Mucosa of gallbladder (tissue), 1 donor: ENCODE results near the gene VPS36. TPM values are rescaled to one million over a fixed set of nuclear protein-coding genes. Genes with fewer than 3 reads are reported as not detected.
"Not testable (repeated sequence)": the region's sequence is repeated elsewhere in the genome, so short reads cannot be mapped to it uniquely, and the experiment has no call there.

Experiments used
- DNase-seq: peaks from one replicate; pipeline ENCODE4 v3.0.0-alpha.2; 2020; ENCODE audit warnings: low spot score
- total RNA-seq: library from RNA; stranded (reverse); gene quantifications from one replicate; pipeline ENCODE4 v1.2.1, GENCODE V29; 2021
- donor health status: DM: no; HTN: no; CAD: no.

VPS36 gene
- total RNA-seq, 1 donor from 2014 or later: 41.6 TPM

DNA sequence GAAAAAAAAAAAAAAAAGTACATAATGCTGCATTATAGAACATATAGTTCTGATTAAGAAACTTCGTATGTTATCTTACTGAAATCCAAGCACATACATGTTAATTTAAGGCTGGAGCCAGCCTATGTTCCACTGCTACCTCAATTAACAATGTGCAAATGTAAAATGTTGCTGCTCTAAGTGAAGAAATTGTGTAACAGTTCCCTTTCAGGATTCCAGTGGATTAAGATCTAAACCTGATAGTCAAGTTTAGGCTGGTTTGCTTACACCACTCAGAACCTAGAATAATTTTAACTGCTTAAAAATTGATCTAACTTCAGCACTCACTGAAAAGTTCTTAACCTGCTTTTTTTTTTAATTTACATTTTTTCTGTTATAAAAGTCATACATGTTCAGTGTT, 4.2 kb downstream of the VPS36 start:
- no peak for DNase-seq

DNA sequence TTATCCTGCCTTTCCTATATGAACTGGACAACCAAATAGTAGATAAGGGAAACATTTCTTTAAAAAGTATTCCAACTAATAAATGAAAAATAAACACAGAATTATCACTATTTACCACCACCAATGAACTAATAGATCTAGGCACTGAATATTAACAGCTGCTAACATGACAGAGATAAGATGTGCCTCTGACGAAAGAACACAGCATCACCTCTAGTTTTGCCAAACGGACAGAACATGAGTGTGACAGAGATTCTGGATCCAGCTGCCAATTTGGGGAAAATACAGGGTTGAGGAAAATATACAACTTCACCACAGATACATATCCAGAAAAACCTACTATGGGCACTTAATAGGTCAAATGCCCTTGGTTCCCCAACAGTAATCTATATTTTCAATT, 18.0 kb downstream of the VPS36 start:
- no peak for DNase-seq

DNA sequence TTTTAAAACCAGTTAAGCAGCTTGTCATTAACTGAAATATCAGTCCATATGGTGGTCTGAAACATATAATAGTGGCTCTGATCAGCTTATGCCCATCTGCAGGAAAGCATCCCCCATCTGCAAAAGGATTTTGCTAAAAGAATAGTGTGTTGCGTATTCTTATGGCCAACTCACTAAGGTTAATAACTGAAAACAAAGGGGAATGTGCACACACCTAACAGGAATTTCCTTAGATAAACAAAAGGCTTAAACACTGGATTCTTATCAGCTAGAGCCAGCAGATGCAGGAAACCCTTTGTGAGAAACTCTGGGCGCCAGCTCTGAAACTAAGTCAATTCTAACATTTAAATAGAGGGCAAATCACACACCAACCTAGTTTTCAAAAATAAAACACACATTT, 22.1 kb downstream of the VPS36 start:
- DNase-seq: no peak

DNA sequence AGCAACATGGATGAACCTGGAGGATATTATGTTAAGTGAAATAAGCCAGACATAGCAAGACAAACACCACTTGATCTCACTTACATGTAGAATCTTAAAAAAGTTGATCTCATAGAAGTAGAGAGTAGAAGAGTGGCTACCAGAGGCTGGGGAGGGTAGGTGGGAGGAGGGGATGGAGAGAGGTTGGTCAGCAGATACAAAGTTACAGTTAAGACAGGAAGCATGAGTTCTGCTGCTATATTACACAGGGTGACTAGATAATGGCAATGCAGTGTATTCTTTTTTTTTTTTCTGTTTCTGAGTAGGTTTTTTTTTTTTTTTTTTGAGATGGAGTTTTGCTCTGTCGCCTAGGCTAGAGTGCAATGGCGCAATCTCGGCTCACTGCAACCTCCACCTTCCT, 29.2 kb downstream of the VPS36 start:
- DNase-seq: no peak

DNA sequence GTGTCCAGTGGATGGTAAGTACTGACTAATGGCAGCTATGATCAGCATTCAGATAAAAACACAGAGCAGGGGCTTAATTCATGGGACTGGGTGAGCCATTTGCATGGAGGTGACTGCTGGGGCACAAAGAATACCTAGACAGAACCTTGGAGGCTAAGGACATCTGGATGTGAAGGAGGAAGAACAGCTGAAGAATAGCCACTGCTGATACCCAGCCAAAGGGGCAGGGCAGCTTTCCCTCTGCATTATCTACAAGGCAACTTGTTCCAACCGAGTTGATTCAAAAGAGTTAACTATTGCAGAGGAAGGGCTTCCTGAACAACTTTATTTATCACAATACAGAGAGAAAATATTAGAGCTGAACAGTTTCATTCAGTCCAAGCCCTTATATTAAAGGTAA, 31.4 kb downstream of the VPS36 start:
- no peak for DNase-seq

DNA sequence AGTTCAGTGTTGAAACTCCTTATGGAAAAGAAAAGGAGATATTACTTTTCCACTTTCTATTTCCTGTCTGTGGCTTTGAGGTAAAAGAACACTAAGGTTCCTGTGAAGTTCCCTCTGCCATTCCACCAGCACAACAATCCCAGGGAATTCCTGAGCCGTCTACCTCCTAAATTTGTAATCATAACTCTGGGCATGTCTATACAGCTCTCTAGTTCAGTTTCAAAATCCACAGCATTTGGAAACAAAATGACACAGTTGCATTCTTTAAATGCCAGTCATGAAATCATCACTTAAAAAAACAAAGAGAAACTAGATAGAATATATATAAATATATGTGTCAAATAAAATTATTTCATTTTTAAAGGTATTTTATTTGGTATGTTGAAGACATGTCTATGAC, 35.5 kb downstream of the VPS36 start:
- DNase-seq: no peak

DNA sequence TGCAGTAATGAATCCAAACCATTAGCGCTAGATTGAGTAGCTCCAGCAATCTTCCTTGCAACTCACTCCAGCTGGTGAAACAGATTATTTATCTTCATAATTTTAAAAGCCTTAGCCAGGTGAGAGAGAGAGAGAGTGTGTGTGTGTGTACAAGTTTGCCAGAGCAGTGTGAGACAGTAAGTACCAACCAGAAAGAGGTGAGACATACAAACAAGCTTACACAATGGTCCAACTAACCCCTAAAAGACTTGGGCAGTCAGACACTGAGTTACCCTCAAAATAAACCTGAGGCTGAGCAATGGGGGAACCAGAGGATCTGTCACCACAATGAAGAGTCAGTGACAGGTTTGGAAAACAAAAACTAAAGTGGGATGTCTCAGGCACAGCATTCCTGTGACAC, 36.4 kb downstream of the VPS36 start:
- no peak for DNase-seq

DNA sequence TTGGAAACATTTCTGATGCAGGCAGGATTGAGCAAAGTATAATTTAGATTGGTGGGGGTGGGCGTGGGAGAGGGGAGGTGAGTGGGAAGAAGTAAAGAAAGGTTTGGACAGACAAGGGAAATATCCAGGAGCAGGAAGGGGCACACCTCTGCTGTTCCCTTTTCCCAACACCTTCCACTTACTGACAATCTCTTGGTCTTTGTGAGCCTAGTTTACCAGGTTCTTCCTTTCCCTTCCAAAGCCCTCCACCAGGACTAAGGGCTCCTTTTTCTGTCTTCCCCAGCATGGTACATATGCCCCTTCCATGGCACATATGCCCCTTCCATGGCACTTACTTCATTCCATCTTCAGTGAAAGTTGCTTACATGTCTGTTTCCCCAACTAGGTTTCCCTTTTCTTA, 38.3 kb downstream of the VPS36 start:
- no peak for DNase-seq

DNA sequence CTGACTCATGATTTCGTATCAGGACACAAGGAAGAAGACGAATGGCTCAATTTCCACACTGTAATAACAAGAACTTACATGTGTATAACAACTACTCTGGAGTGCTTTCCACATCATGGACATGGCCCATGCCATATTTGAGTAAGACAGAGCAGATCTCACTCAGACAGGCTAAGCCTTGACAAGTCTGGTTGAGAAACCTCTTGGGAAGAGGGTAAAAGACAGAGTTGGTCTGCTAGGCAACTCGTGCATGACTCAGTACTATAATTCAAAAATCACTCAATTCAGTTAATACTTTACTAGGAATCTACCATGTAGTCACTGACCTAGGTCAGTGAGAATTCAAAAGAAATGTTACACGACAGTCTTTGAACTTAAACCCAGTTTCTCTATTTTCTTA, 38.8 kb downstream of the VPS36 start:
- no peak for DNase-seq

DNA sequence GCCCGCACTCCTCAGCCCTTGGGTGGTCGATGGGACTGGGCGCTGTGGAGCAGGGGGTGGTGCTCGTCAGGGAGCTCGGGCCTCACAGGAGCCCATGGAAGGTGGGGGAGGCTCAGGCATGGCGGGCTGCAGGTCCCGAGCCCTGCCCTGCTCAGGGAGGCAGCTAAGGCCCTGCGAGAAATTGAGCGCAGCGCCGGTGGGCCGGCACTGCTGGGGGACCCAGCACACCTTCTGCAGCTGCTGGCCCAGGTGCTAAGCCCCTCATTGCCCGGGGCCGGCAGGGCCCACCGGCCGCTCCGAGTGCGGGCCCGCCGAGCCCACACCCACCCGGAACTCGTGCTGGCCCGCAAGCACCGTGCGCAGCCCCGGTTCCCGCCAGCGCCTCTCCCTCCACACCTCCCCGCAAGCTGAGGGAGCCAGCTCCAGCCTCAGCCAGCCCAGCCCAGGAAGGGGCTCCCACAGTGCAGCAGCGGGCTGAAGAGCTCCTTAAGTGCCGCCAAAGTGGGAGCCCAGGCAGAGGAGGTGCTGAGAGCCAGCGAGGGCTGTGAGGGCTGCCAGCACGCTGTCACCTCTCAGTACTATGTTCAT, 42.3 kb downstream of the VPS36 start:
- DNase-seq: not testable (repeated sequence)

DNA sequence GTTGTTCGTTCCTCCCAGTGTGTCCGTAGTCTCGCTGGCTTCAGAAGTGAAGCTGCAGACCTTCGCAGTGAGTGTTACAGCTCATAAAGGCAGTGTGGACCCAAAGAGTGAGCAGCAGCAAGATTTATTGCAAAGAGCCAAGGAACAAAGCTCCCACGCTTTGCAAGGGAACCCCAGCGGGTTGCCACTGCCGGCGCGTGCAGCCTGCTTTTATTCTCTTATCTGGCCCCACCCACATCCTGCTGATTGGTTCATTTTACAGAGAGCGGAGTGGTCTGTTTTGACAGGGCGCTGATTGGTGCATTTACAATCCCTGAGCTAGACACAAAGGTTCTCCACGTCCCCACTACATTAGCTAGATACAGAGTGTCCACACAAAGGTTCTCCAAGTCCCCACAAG, 43.0 kb downstream of the VPS36 start:
- not testable (repeated sequence) for DNase-seq

DNA sequence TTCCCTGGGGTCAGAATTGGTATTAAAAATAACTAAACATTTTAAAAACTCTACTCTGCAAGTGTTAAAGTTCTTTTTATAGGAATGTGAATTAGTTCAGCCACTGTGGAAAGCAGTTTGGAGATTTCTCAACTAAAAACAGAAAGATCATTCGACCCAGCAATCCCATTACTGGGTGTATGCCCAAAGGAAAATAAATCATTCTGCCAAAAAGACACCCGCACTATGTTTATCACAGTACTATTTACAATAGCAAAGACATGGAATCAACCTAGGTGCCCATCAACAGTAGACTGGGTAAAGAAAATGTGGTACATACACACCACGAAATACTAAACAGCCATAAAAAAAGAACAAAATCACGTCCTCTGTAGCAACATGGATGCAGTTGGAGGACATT, 43.8 kb downstream of the VPS36 start:
- DNase-seq: no peak

DNA sequence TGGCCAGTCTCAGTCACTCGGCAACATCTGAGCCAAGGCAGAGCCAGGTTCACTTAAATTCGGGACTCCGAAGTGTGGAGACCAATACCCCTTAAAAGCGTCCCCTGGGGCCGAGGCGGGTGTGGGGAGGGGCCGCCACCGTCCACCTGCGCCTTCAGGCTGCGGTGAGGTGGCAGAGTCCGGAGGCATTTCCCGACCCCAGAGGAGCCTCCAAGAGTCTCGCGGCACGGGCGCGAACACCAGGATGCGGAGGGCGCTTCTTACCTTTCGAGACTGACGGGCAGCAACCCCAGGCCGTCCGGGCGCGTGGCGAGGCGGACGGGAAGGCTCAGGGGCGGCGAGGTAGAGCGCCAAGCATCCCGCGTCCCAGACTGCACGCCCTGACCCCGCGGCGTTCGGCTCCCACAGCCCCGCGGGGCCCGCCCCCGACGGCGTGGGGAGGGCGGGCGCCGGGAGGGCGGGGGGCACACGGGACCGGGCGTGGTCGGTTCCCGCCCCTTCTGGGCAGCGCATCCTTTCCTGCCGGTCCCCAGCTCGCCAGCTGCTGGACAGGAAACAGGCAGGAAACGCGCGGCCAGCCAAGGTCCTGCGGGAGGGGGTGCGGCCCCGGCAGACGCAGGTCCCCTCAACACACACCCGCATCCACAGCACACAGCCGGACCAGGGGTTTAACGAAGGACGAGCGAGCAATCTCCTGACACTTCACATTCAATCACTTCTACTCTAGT, 44.5 kb downstream of the VPS36 start, which contains the start of gene THSD1:
Gene THSD1, minus strand, starts transcription at position 406 of the 728 bp plus-strand sequence. CDS start 3,572 bp downstream, outside the sequence.
- peak; percentile 11 for DNase-seq

DNA sequence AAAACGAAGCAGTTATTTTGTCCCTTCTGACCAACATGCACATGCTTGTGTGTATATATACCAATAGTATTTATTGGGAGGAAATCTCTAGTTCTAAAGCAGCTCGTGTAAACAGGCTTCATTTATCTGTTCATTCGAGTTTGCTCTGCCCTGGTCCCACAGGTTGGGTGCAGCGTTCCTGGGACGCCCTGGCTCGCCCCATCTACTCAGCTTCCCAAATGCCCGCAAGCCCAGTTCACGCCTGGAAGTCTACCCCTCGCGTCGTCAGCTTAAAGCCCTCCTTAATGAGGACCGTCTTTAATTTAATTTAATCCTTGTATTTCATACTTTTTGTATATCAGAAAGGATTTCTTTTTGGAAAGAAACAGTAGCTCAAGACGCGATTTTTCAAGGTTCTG, 45.1 kb downstream of the VPS36 start:
- no peak for DNase-seq

DNA sequence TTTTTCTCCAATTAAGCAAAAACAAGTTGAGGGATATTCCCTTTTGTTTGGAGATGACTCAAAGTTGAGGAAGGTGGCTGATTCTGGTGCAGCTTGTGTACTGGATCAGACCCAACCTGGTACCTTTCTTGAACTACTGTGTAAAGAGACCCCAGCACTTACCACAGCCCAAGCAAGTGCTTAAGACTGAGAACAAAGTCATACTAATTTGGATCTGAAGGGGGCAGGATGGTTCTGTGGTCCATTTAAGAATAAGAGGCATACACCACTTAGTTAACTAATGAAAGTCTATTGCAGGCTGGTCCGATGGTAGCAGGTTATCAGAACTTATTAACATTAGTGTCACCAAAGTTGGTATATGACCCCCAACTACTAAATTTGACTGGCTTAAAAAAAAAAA, 50.7 kb downstream of the VPS36 start:
- DNase-seq: no peak

DNA sequence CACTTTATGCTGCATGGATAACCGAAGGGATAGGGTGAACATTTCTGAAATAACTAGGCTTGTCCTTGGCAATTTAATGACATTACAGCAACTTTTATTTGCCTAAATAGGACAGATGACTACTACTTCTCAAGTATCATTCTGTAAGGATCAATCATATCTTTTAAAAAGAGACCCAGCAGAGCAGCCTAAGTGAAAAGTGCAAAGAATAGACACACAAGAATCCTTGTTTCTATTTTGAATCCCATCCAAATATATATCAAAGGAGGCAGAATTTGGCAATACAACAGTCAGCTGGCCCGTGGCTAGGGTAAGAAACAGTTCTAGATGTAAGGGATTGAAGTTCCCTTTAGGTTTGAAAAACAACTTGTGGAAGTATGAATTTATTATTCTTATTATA, 51.4 kb downstream of the VPS36 start:
- no peak for DNase-seq

DNA sequence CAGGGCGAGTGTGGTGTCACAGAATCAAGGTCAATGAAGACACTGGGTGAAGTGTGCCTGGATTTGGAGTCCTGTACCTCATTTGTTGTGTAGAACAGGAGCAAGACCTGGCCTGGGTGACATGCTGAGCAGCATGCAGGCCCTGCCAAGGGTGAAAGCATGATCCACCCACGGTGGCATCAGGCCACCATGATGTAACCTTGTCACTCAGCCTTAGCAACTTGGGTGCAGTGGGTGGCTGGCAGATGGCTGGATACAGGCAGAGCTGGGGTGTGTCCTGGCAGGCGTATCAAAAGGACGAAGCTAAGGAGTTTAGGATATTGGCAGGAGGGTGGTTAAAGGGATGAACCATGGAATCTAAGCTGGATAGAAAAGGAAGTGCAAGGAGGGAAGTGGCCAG, 54.7 kb downstream of the VPS36 start:
- DNase-seq: no peak

DNA sequence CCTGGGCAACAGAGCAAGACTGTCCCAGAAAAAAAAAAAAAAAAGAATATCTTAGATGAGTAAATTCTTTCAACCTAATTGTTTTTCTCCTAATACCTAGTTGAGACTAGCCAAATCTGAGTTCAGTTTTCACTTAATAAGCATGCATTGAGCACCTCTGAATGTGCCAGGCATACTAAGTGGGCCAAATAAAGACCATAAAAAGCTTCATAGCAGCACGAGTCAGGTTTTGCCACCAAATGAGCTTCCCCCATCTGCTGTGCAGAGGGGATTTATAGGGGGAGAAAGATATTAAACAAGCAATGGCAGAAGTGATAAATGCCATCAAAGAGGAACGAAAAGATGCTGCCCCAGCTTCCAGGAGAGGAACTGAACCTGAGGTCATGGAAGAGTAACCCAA, 55.8 kb downstream of the VPS36 start:
- DNase-seq: no peak

DNA sequence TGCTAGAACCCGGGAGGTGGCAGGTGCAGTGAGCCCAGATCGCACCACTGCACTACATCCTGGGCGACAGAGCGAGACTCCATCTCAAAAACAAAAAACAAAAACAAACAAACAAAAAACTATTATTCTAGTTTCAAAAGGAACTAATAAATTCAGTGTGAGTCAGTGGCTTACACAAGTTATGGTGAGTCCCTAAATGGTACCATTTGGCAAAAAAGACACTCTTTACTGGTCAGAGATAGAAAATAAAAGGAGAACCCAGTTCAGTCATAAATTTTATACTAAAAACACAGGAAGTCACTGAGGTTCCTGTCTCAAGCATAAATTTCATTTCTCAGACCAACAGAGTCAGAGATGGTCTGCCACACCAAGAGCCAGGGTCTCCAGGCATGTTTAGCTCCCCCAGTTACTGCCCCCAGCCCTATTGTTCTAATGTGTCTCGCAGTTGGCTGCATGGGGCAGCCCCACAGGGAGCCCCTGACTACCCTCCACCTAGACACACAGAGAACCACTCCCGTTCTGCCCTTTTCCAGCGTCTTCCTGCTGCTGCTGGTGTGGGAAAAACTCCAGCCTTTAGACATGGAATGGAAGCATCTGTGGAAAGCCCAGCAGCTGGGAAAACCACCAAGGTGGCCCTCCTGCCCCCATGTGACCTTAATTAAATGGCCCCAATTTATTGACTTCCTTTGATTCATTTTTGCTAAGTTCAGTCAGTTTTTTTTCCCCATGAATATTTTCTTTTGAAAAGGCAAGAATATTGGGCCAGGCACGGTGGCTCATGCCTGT, 56.7 kb downstream of the VPS36 start:
- no peak for DNase-seq

DNA sequence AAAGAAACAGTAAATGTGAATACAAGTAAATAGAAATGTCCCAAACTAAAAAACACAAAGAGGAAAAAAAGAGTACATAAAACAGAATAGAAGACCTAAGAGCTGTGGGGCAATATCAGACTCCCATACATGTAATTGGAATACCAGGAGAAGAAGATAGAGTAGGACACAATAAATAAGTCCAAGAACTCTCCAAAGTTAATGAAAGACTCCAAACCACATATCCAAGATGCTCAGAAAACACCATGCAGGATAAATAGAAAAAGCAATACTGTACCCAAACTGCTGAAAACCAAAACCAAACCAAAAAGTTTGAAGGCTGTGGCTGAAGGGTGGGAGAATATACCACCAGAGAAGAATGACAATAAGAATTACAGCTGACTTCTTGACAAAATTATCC, 62.7 kb downstream of the VPS36 start:
- no peak for DNase-seq

DNA sequence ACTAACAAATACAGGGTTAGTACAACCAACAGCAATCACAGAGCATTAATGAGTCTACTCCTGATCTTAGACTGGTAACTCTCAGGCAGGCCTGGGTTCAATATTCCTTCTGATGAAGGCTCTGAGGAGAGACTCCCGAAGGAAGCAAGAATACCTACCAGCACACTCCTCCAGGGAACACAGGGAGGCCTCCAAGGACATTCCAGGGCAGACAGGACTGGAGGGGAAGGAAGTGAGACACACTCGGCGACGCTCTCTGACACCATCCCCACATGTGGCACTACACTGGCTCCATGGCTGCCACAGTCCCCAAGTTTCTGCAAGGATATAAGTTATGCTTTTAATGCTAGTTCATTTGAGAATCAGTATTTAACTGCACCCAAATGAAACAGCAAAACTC, 64.6 kb downstream of the VPS36 start:
- DNase-seq: no peak

DNA sequence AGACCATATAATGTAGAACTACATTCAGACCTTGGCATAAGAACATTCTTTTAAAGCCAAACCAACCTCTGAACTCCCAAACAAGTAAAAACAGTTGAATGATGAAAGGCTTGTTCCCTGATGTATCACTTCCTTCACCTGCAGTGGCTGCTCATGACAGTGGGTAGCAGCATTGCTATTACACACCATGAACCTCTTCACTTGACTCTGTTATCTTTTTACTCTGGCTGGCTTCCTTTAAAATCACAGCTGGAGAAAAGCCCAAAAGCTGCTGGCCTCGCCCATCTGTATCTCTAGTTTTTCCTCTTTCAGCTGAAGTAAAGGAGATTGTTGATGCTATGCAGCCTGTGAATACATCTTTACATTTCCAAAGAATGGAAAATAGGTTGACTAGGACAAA, 67.1 kb downstream of the VPS36 start:
- no peak for DNase-seq

DNA sequence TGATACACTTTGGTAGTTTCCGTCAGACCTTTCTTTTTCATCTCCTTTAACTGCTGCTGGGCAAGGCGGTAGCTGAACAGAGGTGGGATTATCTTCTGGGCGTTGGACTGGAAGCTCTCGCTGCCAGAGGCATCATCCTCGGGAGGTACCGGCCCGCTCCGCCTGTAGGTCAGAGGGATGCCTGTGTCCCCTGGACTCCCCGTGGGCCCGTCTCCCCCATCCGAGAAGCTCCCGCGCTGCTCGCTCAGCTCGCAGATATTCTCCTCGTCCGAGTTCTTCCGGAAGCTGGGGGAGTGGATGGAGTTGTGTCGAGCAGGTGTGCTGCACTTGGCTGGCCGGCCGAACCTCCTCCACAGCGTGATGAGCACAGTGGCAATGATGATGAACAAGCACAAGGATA, 72.1 kb downstream of the VPS36 start:
- DNase-seq: no peak
